OCI-LY3 (cell line): ENCODE results near the gene CAPN7.

Source experiments
- H2AFZ ChIP-seq: fragments of 200-600, 300-600 bp; shearing (Covaris generic); 2 replicates; pipeline ENCODE4 v1.6.0; 2014; ENCODE audit warnings: antibody characterized with exemption, low read depth, low read length
- H3K27ac ChIP-seq: fragments of 200-600, 300-600 bp; sonication (generic); 2 replicates; pipeline ENCODE4 v1.5.1; 2014; ENCODE audit warnings: mild to moderate bottlenecking, low read length, moderate library complexity, mixed read lengths
- H3K27me3 ChIP-seq: fragments of 200-600, 300-600 bp; sonication (generic); 2 replicates; pipeline ENCODE4 v1.6.1; 2014; ENCODE audit warnings: low read depth, low read length, mixed read lengths
- H3K36me3 ChIP-seq: fragments of 200-600, 300-600 bp; sonication (generic); replicated peaks from 2 replicates; pipeline ENCODE3; 2014; ENCODE audit warnings: low read depth, low read length, mixed read lengths
- H3K4me1 ChIP-seq: fragments of 300-600, 200-600 bp; sonication (generic); 2 replicates; pipeline ENCODE4 v1.6.1; 2014; ENCODE audit warnings: low read length, mixed read lengths
- H3K4me2 ChIP-seq: fragments of 200-600, 300-600 bp; sonication (generic); 2 replicates; pipeline ENCODE4 v1.6.1; 2014; ENCODE audit warnings: low read length, mixed read lengths
- H3K4me3 ChIP-seq: fragments of 300-600, 200-600 bp; sonication (generic); 2 replicates; pipeline ENCODE4 v1.5.1; 2014; ENCODE audit warnings: antibody characterized with exemption, mild to moderate bottlenecking, low read length, moderate library complexity
- H3K79me2 ChIP-seq: fragments of 300-600, 200-600 bp; shearing (Covaris generic); 2 replicates; pipeline ENCODE4 v1.6.1; 2014; ENCODE audit warnings: mild to moderate bottlenecking, low read length, mixed read lengths
- H3K9ac ChIP-seq: fragments of 300-600, 200-600 bp; shearing (Covaris generic); 2 replicates; pipeline ENCODE4 v1.6.0; 2014; ENCODE audit warnings: mild to moderate bottlenecking, low read length, moderate library complexity
- H3K9me3 ChIP-seq: fragments of 200-600, 300-600 bp; shearing (Covaris generic); 2 replicates; pipeline ENCODE4 v1.6.1; 2014; ENCODE audit warnings: low read length, mixed read lengths; ENCODE audit not compliant: insufficient read depth
- H4K20me1 ChIP-seq: fragments of 200-600, 300-600 bp; sonication (generic); 2 replicates; pipeline ENCODE4 v1.6.1; 2016; ENCODE audit warnings: low read length, mixed read lengths; ENCODE audit not compliant: insufficient read depth
- EZH2phosphoT487 ChIP-seq: fragments of 200-600 bp; shearing (Covaris generic); IDR thresholded peaks from 2 replicates; pipeline ENCODE4 v1.6.1; 2018; ENCODE audit warnings: antibody characterized with exemption, mixed run types, low read depth
- TF ChIP-seq, protein P1 (sequence below): fragments of 200-600, 300-600 bp; sonication (generic); IDR thresholded peaks from 2 replicates; pipeline ENCODE4 v1.5.1; 2014; ENCODE audit warnings: antibody characterized with exemption, low read length, low read depth

Gene CAPN7

GRCh38 chr3:15241341-15241740, 35.3 kb downstream of the CAPN7 start:
- H3K9ac ChIP-seq, result no peak overlapping the region
- H4K20me1 ChIP-seq, result no peaks in the 10 kb centered on the region
- H3K79me2 ChIP-seq, result no peaks in the 10 kb centered on the region
- H3K4me1 ChIP-seq, result no peaks in the 10 kb centered on the region
- no peaks in the 10 kb centered on the region for H3K27me3 ChIP-seq
- peaks cover 37% of the 10 kb centered on the region for H3K36me3 ChIP-seq
- H3K4me2 ChIP-seq, result no peak overlapping the region
- H3K4me3 ChIP-seq, result no peak overlapping the region
- H3K27ac ChIP-seq, result no peak overlapping the region
- H3K9me3 ChIP-seq, result no peaks in the 10 kb centered on the region
- H2AFZ ChIP-seq, result no peak overlapping the region
- TF ChIP-seq EZH2phosphoT487, result no peak
- TF ChIP-seq, protein P1, sequence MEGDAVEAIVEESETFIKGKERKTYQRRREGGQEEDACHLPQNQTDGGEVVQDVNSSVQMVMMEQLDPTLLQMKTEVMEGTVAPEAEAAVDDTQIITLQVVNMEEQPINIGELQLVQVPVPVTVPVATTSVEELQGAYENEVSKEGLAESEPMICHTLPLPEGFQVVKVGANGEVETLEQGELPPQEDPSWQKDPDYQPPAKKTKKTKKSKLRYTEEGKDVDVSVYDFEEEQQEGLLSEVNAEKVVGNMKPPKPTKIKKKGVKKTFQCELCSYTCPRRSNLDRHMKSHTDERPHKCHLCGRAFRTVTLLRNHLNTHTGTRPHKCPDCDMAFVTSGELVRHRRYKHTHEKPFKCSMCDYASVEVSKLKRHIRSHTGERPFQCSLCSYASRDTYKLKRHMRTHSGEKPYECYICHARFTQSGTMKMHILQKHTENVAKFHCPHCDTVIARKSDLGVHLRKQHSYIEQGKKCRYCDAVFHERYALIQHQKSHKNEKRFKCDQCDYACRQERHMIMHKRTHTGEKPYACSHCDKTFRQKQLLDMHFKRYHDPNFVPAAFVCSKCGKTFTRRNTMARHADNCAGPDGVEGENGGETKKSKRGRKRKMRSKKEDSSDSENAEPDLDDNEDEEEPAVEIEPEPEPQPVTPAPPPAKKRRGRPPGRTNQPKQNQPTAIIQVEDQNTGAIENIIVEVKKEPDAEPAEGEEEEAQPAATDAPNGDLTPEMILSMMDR, result peak; percentile 81

DNA sequence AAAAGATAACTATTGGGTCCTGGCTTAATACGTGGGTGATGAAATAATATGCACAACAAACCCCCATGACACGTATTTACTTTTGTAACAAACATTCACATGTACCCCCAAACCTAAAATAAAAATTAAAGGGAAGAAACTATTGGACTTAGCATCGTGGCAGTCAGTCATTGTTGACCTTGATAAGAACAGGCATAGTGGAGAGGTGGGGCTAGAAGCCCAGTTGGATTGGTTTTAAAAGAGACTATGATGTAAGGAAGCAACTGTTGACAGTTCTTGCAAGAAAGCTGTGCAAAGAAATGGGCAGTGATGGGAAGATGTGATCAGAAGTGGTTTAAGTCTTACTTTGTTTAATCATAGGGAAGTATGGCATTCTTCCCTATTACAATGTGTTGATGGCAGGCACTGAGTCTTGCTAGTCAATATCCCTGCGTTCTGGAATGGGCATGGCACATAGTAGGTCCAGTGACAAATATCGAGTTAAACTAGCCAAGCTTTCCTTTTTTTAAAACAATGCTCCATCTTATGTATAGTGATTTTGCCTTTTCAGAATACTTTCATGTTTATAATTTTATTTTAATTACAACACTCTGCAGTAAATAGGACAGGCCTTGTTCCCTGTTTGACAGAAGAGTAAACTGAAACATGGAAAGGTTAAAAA, 37.9 kb downstream of the CAPN7 start:
- H3K9ac ChIP-seq, result no peak overlapping the region
- no peak overlapping the region for H3K4me3 ChIP-seq
- no peaks in the 10 kb centered on the region for H3K9me3 ChIP-seq
- no peaks in the 10 kb centered on the region for H3K27me3 ChIP-seq
- no peaks in the 10 kb centered on the region for H4K20me1 ChIP-seq
- no peak overlapping the region for H3K4me2 ChIP-seq
- TF ChIP-seq, protein P1, result no peak
- no peak for TF ChIP-seq EZH2phosphoT487
- H3K36me3 ChIP-seq, result peaks cover 43% of the 10 kb centered on the region
- no peaks in the 10 kb centered on the region for H3K79me2 ChIP-seq
- H2AFZ ChIP-seq, result no peak overlapping the region
- H3K27ac ChIP-seq, result no peak overlapping the region
- no peaks in the 10 kb centered on the region for H3K4me1 ChIP-seq

DNA sequence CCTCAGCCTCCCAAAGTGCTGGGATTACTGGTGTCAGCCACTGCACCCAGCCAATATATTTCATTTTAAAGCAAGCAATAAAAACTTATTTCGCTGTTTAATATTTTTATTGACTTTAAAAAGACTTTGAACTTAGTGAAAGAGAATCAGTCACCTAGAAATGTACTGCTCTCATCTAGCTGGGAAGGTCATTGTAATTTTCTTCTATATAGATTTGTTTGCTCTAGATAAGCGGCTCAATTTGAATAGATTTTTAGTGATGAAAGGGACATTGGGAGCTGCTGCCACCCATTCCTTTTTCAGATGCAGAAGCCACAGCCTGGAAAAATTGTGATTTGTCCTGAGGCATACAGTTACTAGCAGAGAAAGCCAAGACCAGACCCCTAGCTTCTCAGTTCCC, 40.1 kb downstream of the CAPN7 start:
- TF ChIP-seq EZH2phosphoT487, result no peak
- TF ChIP-seq, protein P1, result no peak
- Histone ChIP-seq H3K4me2 (no peak overlapping the region), H3K9ac (no peak overlapping the region), H3K9me3 (no peaks in the 10 kb centered on the region), H3K27me3 (no peaks in the 10 kb centered on the region), H3K27ac (no peak overlapping the region), H3K79me2 (no peaks in the 10 kb centered on the region), H3K4me1 (no peaks in the 10 kb centered on the region), H3K36me3 (peaks cover 49% of the 10 kb centered on the region), H4K20me1 (no peaks in the 10 kb centered on the region), H2AFZ (no peak overlapping the region), H3K4me3 (no peak overlapping the region)

GRCh38 chr3:15253023-15253697, 47.1 kb downstream of the CAPN7 start:
- Histone ChIP-seq H3K9ac (no peak overlapping the region), H4K20me1 (no peaks in the 10 kb centered on the region), H3K4me2 (no peak overlapping the region), H3K4me3 (no peak overlapping the region), H3K27ac (no peak overlapping the region), H3K79me2 (no peaks in the 10 kb centered on the region), H2AFZ (no peak overlapping the region), H3K27me3 (no peaks in the 10 kb centered on the region), H3K9me3 (no peaks in the 10 kb centered on the region), H3K4me1 (no peaks in the 10 kb centered on the region), H3K36me3 (peaks cover 67% of the 10 kb centered on the region)
- no peak for TF ChIP-seq EZH2phosphoT487
- TF ChIP-seq, protein P1, result no peak
